ENCODE measurements around the gene DPYD. TPM values are rescaled to one million over a fixed set of nuclear protein-coding genes. Genes with fewer than 3 reads are reported as not detected.

DPYD gene
- 45.7 TPM for total RNA-seq

- intact Hi-C loops (cut with DNase I) = no loop called here
- peak; percentile 97 for ATAC-seq
- DNase-seq (ENCODE audit: low spot score) = peak; percentile 91
These were observed at the start of gene DPYD for GRCh38 chr1:97920832-97921571. Gene DPYD, minus strand, starts transcription at chr1:97921034. Its CDS starts 112 bp downstream, at chr1:97920922.

- ATAC-seq = no peak
- intact Hi-C loops (cut with DNase I) = no loop called here
- no peak for DNase-seq (ENCODE audit: low spot score)
These were observed 39.6 kb upstream of the DPYD start for GRCh38 chr1:97960470-97960869.

GRCh38 chr1:97947695-97948094 lies 26.9 kb upstream of the DPYD start:
- DNase-seq (ENCODE audit: low spot score) (no peak), ATAC-seq (no peak)
- intact Hi-C loops (cut with DNase I) = no loop called here

- intact Hi-C loops (cut with DNase I) = no loop called here
- DNase-seq (ENCODE audit: low spot score) (no peak), ATAC-seq (no peak)
These were observed 22.5 kb upstream of the DPYD start for GRCh38 chr1:97943354-97943753.

GRCh38 chr1:97942161-97943123 lies 21.6 kb upstream of the DPYD start:
- DNase-seq (ENCODE audit: low spot score) = no peak
- ATAC-seq = no peak
- intact Hi-C loops (cut with DNase I) = no loop called here

GRCh38 chr1:97938285-97938642 lies 17.4 kb upstream of the DPYD start:
- intact Hi-C loops (cut with DNase I) = no loop called here
- ATAC-seq = no peak
- no peak for DNase-seq (ENCODE audit: low spot score)

- intact Hi-C loops (cut with DNase I) = no loop called here
- DNase-seq (ENCODE audit: low spot score) (no peak), ATAC-seq (no peak)
These were observed 16.1 kb upstream of the DPYD start for GRCh38 chr1:97936976-97937375.

GRCh38 chr1:97934491-97934890 lies 13.7 kb upstream of the DPYD start:
- intact Hi-C loops (cut with DNase I) = no loop called here
- ATAC-seq = no peak

GRCh38 chr1:97929874-97930851 lies 9.3 kb upstream of the DPYD start:
- no peak for DNase-seq (ENCODE audit: low spot score)
- ATAC-seq = no peak
- intact Hi-C loops (cut with DNase I) = no loop called here

More at GRCh38 chr1:97934491-97934890, 13.7 kb upstream of the DPYD start:
- DNase-seq (ENCODE audit: low spot score) = no peak

GRCh38 chr1:97926017-97926708 lies 5.3 kb upstream of the DPYD start:
- intact Hi-C loops (cut with DNase I) = no loop called here

GRCh38 chr1:97925151-97925550 lies 4.3 kb upstream of the DPYD start:
- intact Hi-C loops (cut with DNase I) = no loop called here
- no peak for ATAC-seq
- no peak for DNase-seq (ENCODE audit: low spot score)

More at GRCh38 chr1:97926017-97926708, 5.3 kb upstream of the DPYD start:
- no peak for DNase-seq (ENCODE audit: low spot score)
- ATAC-seq = no peak

- DNase-seq (ENCODE audit: low spot score) (no peak), ATAC-seq (no peak)
- intact Hi-C loops (cut with DNase I) = no loop called here
These were observed 3.0 kb upstream of the DPYD start for GRCh38 chr1:97923811-97924210.

GRCh38 chr1:97920276-97920831 lies 480 bp downstream of the DPYD start:
- intact Hi-C loops (cut with DNase I) = no loop called here
- ATAC-seq = peak; percentile 64

GRCh38 chr1:97919585-97920261 lies 1.1 kb downstream of the DPYD start:
- DNase-seq (ENCODE audit: low spot score) (no peak), ATAC-seq (peak; percentile 67)
- intact Hi-C loops (cut with DNase I) = no loop called here

More at GRCh38 chr1:97920276-97920831, 480 bp downstream of the DPYD start:
- no peak for DNase-seq (ENCODE audit: low spot score)

- no peak for ATAC-seq
- DNase-seq (ENCODE audit: low spot score) = no peak
- intact Hi-C loops (cut with DNase I) = no loop called here
These were observed 1.9 kb downstream of the DPYD start for GRCh38 chr1:97918961-97919360.

GRCh38 chr1:97913506-97914139 lies 7.2 kb downstream of the DPYD start:
- no peak for DNase-seq (ENCODE audit: low spot score)
- no peak for ATAC-seq
- intact Hi-C loops (cut with DNase I) = no loop called here

Data from sciatic nerve (tissue), 2 donors.